Measurements from ENCODE around the gene CYB561D2. TPM values are rescaled to one million over a fixed set of nuclear protein-coding genes. Genes with fewer than 3 reads are reported as not detected.
"Not testable (repeated sequence)": the region's sequence is repeated elsewhere in the genome, so short reads cannot be mapped to it uniquely, and the experiment has no call there.

CYB561D2 gene
- total and polyA plus RNA-seq, 8 donors: 8.5 to 28.3 (median 11.2) TPM

GRCh38 chr3:50304601-50305000, 46.1 kb upstream of the CYB561D2 start:
- no peak for TF ChIP-seq CTCF (IDR thresholded peaks at IDR 0.05)
- Histone ChIP-seq H3K27ac (no peak overlapping the region), H3K36me3 (peaks cover 0 to 6% of the 10 kb centered on the region in 2 donors), H3K4me1 (peaks cover 25 to 43% of the 10 kb centered on the region in 2 donors), H3K27me3 (no peaks in the 10 kb centered on the region), H3K4me3 (no peak overlapping the region), H3K9me3 (peaks cover 4 to 15% of the 10 kb centered on the region in 2 donors)
- DNase-seq (no peak), ATAC-seq (no peak)
- intact Hi-C loops (cut with DNase I): no loop called here

GRCh38 chr3:50312041-50312440, 38.6 kb upstream of the CYB561D2 start:
- H3K4me1 ChIP-seq: peaks cover 2 to 46% of the 10 kb centered on the region in 2 donors
- ATAC-seq; DNase-seq; H3K27me3 ChIP-seq; H3K4me3 ChIP-seq; H3K27ac ChIP-seq; intact Hi-C loops (cut with DNase I): not testable (repeated sequence)
- H3K36me3 ChIP-seq: peaks cover 0 to 15% of the 10 kb centered on the region in 2 donors
- peaks cover 4 to 15% of the 10 kb centered on the region in 2 donors for H3K9me3 ChIP-seq

GRCh38 chr3:50314342-50314741, 36.3 kb upstream of the CYB561D2 start:
- DNase-seq (no peak), ATAC-seq (peak; percentile 8)
- Histone ChIP-seq H3K36me3 (peaks cover 0 to 32% of the 10 kb centered on the region in 2 donors), H3K9me3 (no peaks in the 10 kb centered on the region), H3K4me1 (peaks cover 25 to 69% of the 10 kb centered on the region in 2 donors), H3K27me3 (no peaks in the 10 kb centered on the region), H3K27ac (peak overlapping the region; percentile 31 to 36), H3K4me3 (no peak overlapping the region)
- intact Hi-C loops (cut with DNase I): no loop called here
- TF ChIP-seq CTCF (IDR thresholded peaks at IDR 0.05): no peak

GRCh38 chr3:50314816-50315215, 35.8 kb upstream of the CYB561D2 start:
- Histone ChIP-seq H3K4me1 (peaks cover 29 to 70% of the 10 kb centered on the region in 2 donors), H3K9me3 (no peaks in the 10 kb centered on the region), H3K27me3 (no peaks in the 10 kb centered on the region), H3K4me3 (no peak overlapping the region), H3K36me3 (peaks cover 0 to 37% of the 10 kb centered on the region in 2 donors), H3K27ac (peak overlapping the region; percentile 31 to 36)
- no peak for DNase-seq
- no peak for ATAC-seq
- intact Hi-C loops (cut with DNase I): no loop called here
- no peak for TF ChIP-seq CTCF (IDR thresholded peaks at IDR 0.05)

- intact Hi-C loops (cut with DNase I): no loop called here
- peaks cover 37 to 75% of the 10 kb centered on the region in 2 donors for H3K4me1 ChIP-seq
- peak overlapping the region; percentile 71 to 83 for H3K27ac ChIP-seq
- H3K27me3 ChIP-seq: no peaks in the 10 kb centered on the region
- H3K9me3 ChIP-seq: no peaks in the 10 kb centered on the region
- peaks cover 0 to 38% of the 10 kb centered on the region in 2 donors for H3K36me3 ChIP-seq
- DNase-seq: peak in 3 of 4 donors; percentile 35 to 95 (median 93)
- peak; percentile 76 for ATAC-seq
- H3K4me3 ChIP-seq: peak overlapping the region in 1 of 2 donors; percentile 91
- TF ChIP-seq CTCF (IDR thresholded peaks at IDR 0.05): no peak
Measured at GRCh38 chr3:50316657-50317242, 33.9 kb upstream of the CYB561D2 start.

All from left lung (tissue), 10 donors.